Stimulated activated CD4-positive, alpha-beta T cell treated with anti-CD3 and anti-CD28 coated beads, Interleukin-1b, Interleukin-23, amount 100 ng/mL, for 48 hours (primary cell): ENCODE data around the gene KAT14.
"Not testable (repeated sequence)": the region's sequence is repeated elsewhere in the genome, so short reads cannot be mapped to it uniquely, and the experiment has no call there.

Experiments
- DNase-seq: peaks from one replicate; pipeline ENCODE4 v3.0.0-alpha.2; 2020

KAT14 gene

DNA sequence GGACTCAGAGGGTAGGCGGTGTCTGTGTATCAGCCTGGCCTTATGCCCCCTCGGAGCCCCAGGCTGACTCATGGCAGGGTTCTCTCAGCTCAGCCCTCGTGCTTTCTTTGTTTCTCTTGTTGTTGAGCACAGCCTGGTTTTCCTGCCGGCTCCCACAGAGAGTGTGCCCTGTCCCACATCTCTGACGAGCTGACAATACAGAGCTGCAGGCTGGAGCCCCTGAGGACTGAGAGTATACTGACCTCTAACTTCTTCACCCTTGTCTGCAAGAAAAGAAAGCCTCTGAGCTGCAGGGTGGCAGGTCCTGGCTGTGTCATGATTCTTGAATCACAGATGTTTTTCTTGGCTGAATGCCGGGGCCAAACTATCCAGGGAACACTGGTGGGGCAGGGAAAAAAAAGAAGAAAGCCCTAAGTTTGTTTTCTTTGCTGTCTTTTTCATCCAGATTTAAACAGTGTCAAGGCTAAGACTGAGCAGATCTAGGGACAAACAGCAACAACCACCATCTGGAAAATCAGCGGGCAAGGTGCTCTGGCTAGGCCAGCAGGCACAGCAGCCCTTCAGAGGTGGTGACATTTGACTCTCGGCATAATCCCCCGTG is 87.4 kb downstream of the KAT14 start:
- no peak for DNase-seq

- no peak for DNase-seq
Observed at GRCh38 chr20:18225632-18226031, 88.0 kb downstream of the KAT14 start.

DNA sequence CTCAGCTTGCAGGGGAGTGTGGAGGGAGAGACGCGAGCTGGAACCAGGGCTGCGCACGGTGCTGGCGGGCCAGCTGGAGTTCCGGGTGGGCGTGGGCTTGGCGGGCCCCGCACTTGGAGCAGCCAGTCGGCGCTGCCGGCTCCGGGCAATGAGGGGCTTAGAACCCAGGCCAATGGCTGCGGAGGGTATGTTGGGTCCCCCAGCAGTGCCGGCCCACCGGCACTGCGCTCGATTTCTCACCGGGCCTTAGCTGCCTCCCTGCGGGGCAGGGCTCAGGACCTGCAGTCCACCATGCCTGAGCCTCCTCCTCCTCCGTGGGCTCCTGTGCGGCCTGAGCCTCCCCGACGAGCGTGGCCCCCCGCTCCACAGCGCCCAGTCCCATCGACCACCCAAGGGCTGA is 89.1 kb downstream of the KAT14 start:
- not testable (repeated sequence) for DNase-seq

DNA sequence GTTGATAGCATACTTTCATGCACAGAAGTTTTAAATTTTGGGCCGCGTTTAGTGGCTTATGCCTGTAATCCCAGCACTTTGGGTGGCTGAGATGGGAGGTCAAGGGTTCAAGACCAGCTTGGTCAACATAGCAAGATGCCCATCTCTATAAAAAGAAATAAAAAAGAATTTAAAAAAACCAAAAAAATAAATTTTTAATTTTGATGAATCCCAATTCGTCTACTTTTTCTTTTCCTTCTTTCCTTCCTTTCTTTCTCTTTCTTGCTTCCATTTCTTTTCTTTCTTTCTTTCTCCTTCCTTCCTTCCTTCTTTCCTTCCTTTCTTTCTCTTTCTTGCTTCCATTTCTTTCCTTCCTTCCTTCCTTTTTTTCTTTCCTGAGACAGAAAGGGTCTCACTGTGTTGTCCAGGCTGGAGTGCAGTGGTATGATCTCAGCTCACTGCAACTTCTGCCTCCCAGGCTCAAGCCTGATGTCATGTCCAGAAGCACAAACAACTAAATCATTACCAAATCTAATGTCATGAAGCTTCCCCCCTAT is 95.8 kb downstream of the KAT14 start:
- no peak for DNase-seq
